Upper lobe of left lung (tissue), 4 donors: ENCODE measurements around the gene CYP27C1.

Source experiments
- CTCF ChIP-seq, 6 experiments: fragments of 450-650 bp in 4 of 6; fragments of 200-600 bp in 2 of 6; sonication (generic) in 2 of 6; IDR thresholded peaks; one replicate each; pipeline ENCODE4 v1.5.1; 2016 to 2019; ENCODE audit warnings: antibody characterized with exemption in 6 of 6
- POLR2AphosphoS5 ChIP-seq, 2 donors: sonication (generic); formaldehyde crosslinking; IDR thresholded peaks; one replicate each; pipeline ENCODE4 v1.5.1; 2017; ENCODE audit warnings: antibody characterized with exemption in 2 of 2

DNA sequence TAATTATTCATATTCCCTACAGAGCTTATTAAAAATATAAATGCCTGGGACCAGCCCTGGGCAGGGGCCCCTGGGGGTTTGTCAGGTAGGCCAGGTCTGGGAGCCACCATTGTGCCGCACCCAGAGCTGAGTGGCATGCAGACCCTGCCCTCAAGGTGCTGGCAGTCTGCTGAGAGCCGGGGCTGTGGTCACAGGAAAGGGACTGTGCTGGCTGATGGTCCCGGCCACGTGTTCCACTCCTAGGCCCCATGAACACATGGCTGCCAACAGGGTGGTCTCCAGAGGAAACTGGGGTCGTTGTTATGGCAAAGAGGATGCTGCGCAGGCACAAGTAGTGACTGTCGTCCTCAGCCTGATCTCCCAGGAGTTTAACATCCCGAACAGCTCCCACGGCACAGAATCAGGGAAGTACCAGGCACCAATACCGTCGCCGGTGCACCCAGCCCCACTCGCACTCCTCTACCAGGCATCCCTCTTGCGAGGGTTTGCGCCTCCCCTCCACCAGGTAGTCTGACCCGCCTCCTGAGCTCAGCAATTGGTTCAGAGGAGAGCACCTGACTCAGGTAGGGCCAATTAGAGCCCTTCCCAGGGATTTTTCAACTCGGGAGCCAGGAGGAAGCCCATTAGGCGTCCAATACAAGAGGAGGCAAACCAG, 73.9 kb downstream of the CYP27C1 start:
- TF ChIP-seq CTCF (IDR thresholded peaks at IDR 0.05): no peak
- no peak for TF ChIP-seq POLR2AphosphoS5 (IDR thresholded peaks at IDR 0.05)
